ENCODE data around the gene CD8B. TPM values are rescaled to one million over a fixed set of nuclear protein-coding genes. Genes with fewer than 3 reads are reported as not detected.
A peak's percentile ranks its signal among the peaks of the same experiment; 100 is the strongest.

Gene CD8B
- total and polyA plus RNA-seq, 5 experiments from 2014 or later = 456 to 2,487 (median 2,040) TPM

- Mint-ChIP-seq H3K36me3 (peaks cover 33 to 53% (median 45%) of the 10 kb centered on the region in 3 donors), H3K9me3 (peaks cover 5 to 22% (median 17%) of the 10 kb centered on the region in 9 donors), H3K27me3 (peaks cover 0 to 16% (median 0%) of the 10 kb centered on the region in 5 donors), H3K4me1 (peaks cover 49 to 80% (median 69%) of the 10 kb centered on the region in 4 donors), H3K4me3 (peak overlapping the region; percentile 90 to 99 (median 96)), H3K27ac (peak overlapping the region; percentile 96 to 100 (median 99))
- DNase-seq (peak in 3 of 10 donors; percentile 21 to 25 (median 24)), ATAC-seq (peak in 1 of 2 donors; percentile 4)
- POLR2A ChIA-PET = interaction anchor here (0.8 to 22.7 kb wide), 16 partner anchors 9 to 350 kb away, joined by 3 to 668 read pairs (median 6); partner anchors contain the start of genes CD8B and KDM3A
These were observed 70.1 kb downstream of the CD8B start for GRCh38 chr2:86791573-86791972.

- H3K27me3 Mint-ChIP-seq = peaks cover 0 to 14% (median 0%) of the 10 kb centered on the region in 5 donors
- peak; percentile 65 to 92 (median 80) for DNase-seq
- peaks cover 27 to 53% (median 43%) of the 10 kb centered on the region in 3 donors for H3K36me3 Mint-ChIP-seq
- peaks cover 2 to 16% (median 11%) of the 10 kb centered on the region in 9 donors for H3K9me3 Mint-ChIP-seq
- POLR2A ChIA-PET = interaction anchor here (0.8 to 22.7 kb wide), 17 partner anchors 8 to 350 kb away, joined by 3 to 668 read pairs (median 5); partner anchors contain the start of genes CD8B and KDM3A
- peak within 1 kb of the TSS; percentile 90 to 99 (median 96) for H3K4me3 Mint-ChIP-seq
- peak; percentile 25 to 32 for ATAC-seq
- peaks cover 53 to 83% (median 73%) of the 10 kb centered on the region in 4 donors for H3K4me1 Mint-ChIP-seq
- H3K27ac Mint-ChIP-seq = peak within 1 kb of the TSS; percentile 96 to 100 (median 100)
These were observed 70.8 kb downstream of the CD8B start, which contains the start of gene CD8A for GRCh38 chr2:86790676-86791572. Gene CD8A (minus strand): TSS chr2:86790913. CDS start chr2:86790825, 88 bp downstream.

GRCh38 chr2:86790134-86790675, 71.5 kb downstream of the CD8B start:
- Mint-ChIP-seq H3K27me3 (peaks cover 0 to 13% (median 0%) of the 10 kb centered on the region in 5 donors), H3K9me3 (peaks cover 0 to 8% (median 3%) of the 10 kb centered on the region in 9 donors), H3K4me1 (peaks cover 56 to 83% (median 73%) of the 10 kb centered on the region in 4 donors), H3K36me3 (peaks cover 20 to 54% (median 42%) of the 10 kb centered on the region in 3 donors), H3K27ac (peak overlapping the region; percentile 96 to 100 (median 99)), H3K4me3 (peak overlapping the region; percentile 90 to 99 (median 94))
- ATAC-seq = peak in 1 of 2 donors; percentile 3
- peak in 7 of 10 donors; percentile 26 to 70 (median 47) for DNase-seq
- POLR2A ChIA-PET = interaction anchor here (1.2 to 22.7 kb wide), 11 partner anchors 7 to 168 kb away, joined by 4 to 668 read pairs (median 6); no protein-coding TSS in a partner anchor

GRCh38 chr2:86789687-86790133, 72.0 kb downstream of the CD8B start:
- POLR2A ChIA-PET = interaction anchor here (1.3 to 22.7 kb wide), 4 partner anchors 11 to 69 kb away, joined by 4 to 668 read pairs (median 88); no protein-coding TSS in a partner anchor
- peak overlapping the region; percentile 96 to 100 (median 99) for H3K27ac Mint-ChIP-seq

GRCh38 chr2:86788881-86789686, 72.6 kb downstream of the CD8B start:
- Mint-ChIP-seq H3K27me3 (peaks cover 0 to 13% (median 0%) of the 10 kb centered on the region in 5 donors), H3K4me3 (peak overlapping the region; percentile 90 to 99 (median 94)), H3K27ac (peak overlapping the region; percentile 96 to 100 (median 100)), H3K36me3 (peaks cover 21 to 62% (median 45%) of the 10 kb centered on the region in 3 donors), H3K9me3 (peaks cover 0 to 5% (median 0%) of the 10 kb centered on the region in 9 donors), H3K4me1 (peaks cover 49 to 83% (median 73%) of the 10 kb centered on the region in 4 donors)
- DNase-seq (peak in 5 of 10 donors; percentile 30 to 67 (median 43)), ATAC-seq (no peak)
- POLR2A ChIA-PET = interaction anchor here (1.3 to 22.7 kb wide), 4 partner anchors 10 to 69 kb away, joined by 4 to 668 read pairs (median 88); no protein-coding TSS in a partner anchor

More at GRCh38 chr2:86789687-86790133, 72.0 kb downstream of the CD8B start:
- Mint-ChIP-seq H3K27me3 (peaks cover 0 to 13% (median 0%) of the 10 kb centered on the region in 5 donors), H3K4me1 (peaks cover 51 to 83% (median 73%) of the 10 kb centered on the region in 4 donors), H3K36me3 (peaks cover 16 to 55% (median 41%) of the 10 kb centered on the region in 3 donors), H3K4me3 (peak overlapping the region; percentile 90 to 99 (median 94)), H3K9me3 (peaks cover 0 to 5% (median 0%) of the 10 kb centered on the region in 9 donors)
- ATAC-seq = no peak
- peak in 1 of 10 donors; percentile 43 for DNase-seq

GRCh38 chr2:86788165-86788564, 73.5 kb downstream of the CD8B start:
- peak overlapping the region; percentile 90 to 99 (median 94) for H3K4me3 Mint-ChIP-seq
- H3K27me3 Mint-ChIP-seq = peaks cover 0 to 13% (median 0%) of the 10 kb centered on the region in 5 donors
- DNase-seq (peak in 2 of 10 donors; percentile 32 to 43), ATAC-seq (no peak)
- POLR2A ChIA-PET = interaction anchor here (0.6 to 22.7 kb wide), 8 partner anchors 10 to 899 kb away, joined by 3 to 668 read pairs (median 6); no protein-coding TSS in a partner anchor
- H3K9me3 Mint-ChIP-seq = peaks cover 0 to 5% (median 0%) of the 10 kb centered on the region in 9 donors
- peaks cover 22 to 68% (median 45%) of the 10 kb centered on the region in 3 donors for H3K36me3 Mint-ChIP-seq
- H3K27ac Mint-ChIP-seq = peak overlapping the region; percentile 96 to 100 (median 100)
- peaks cover 42 to 83% (median 73%) of the 10 kb centered on the region in 4 donors for H3K4me1 Mint-ChIP-seq

GRCh38 chr2:86787736-86788135, 74.0 kb downstream of the CD8B start:
- POLR2A ChIA-PET = interaction anchor here (0.6 to 22.7 kb wide), 9 partner anchors 9 to 898 kb away, joined by 3 to 668 read pairs (median 4); no protein-coding TSS in a partner anchor
- peak in 8 of 10 donors; percentile 48 to 79 (median 66) for DNase-seq
- peaks cover 22 to 68% (median 45%) of the 10 kb centered on the region in 3 donors for H3K36me3 Mint-ChIP-seq
- peaks cover 38 to 83% (median 73%) of the 10 kb centered on the region in 4 donors for H3K4me1 Mint-ChIP-seq
- H3K27ac Mint-ChIP-seq = peak overlapping the region; percentile 96 to 100 (median 100)
- peak overlapping the region; percentile 90 to 99 (median 94) for H3K4me3 Mint-ChIP-seq
- H3K27me3 Mint-ChIP-seq = peaks cover 0 to 13% (median 0%) of the 10 kb centered on the region in 5 donors
- peaks cover 0 to 5% (median 0%) of the 10 kb centered on the region in 9 donors for H3K9me3 Mint-ChIP-seq
- ATAC-seq = no peak

- Mint-ChIP-seq H3K4me3 (peak overlapping the region; percentile 80 to 95 (median 91)), H3K36me3 (peaks cover 22 to 68% (median 45%) of the 10 kb centered on the region in 3 donors), H3K27ac (peak overlapping the region; percentile 96 to 100 (median 100)), H3K27me3 (peaks cover 0 to 10% (median 0%) of the 10 kb centered on the region in 5 donors), H3K4me1 (peaks cover 33 to 83% (median 77%) of the 10 kb centered on the region in 4 donors), H3K9me3 (peaks cover 0 to 5% (median 0%) of the 10 kb centered on the region in 9 donors)
- POLR2A ChIA-PET = interaction anchor here (0.7 to 22.7 kb wide), 14 partner anchors 8 to 346 kb away, joined by 3 to 668 read pairs (median 4); no protein-coding TSS in a partner anchor
- ATAC-seq (peak; percentile 54 to 62), DNase-seq (peak in 9 of 10 donors; percentile 41 to 88 (median 85))
These were observed 75.6 kb downstream of the CD8B start for GRCh38 chr2:86786001-86786536.

- H3K4me3 Mint-ChIP-seq = peak overlapping the region; percentile 80 to 95 (median 91)
- ATAC-seq (peak; percentile 72 to 77), DNase-seq (peak in 9 of 10 donors; percentile 61 to 96 (median 93))
- peaks cover 0 to 5% (median 0%) of the 10 kb centered on the region in 9 donors for H3K9me3 Mint-ChIP-seq
- peaks cover 32 to 81% (median 78%) of the 10 kb centered on the region in 4 donors for H3K4me1 Mint-ChIP-seq
- peaks cover 0 to 7% (median 0%) of the 10 kb centered on the region in 5 donors for H3K27me3 Mint-ChIP-seq
- POLR2A ChIA-PET = interaction anchor here (0.9 to 22.7 kb wide), 10 partner anchors 9 to 345 kb away, joined by 3 to 668 read pairs (median 8); no protein-coding TSS in a partner anchor
- peak overlapping the region; percentile 96 to 100 (median 100) for H3K27ac Mint-ChIP-seq
- H3K36me3 Mint-ChIP-seq = peaks cover 22 to 63% (median 45%) of the 10 kb centered on the region in 3 donors
These were observed 76.2 kb downstream of the CD8B start for GRCh38 chr2:86785456-86785855.

Measured in naive thymus-derived CD8-positive, alpha-beta T cell (primary cell).